HG03175 (cell line): ENCODE measurements around the gene TGFB1I1.
"Not testable (repeated sequence)": the region's sequence is repeated elsewhere in the genome, so short reads cannot be mapped to it uniquely, and the experiment has no call there.

Experiments
- ATAC-seq: cut with Tn5 transposase; IDR thresholded peaks from one replicate; pipeline ENCODE4 v1.9.1; 2021; ENCODE audit warnings: mild to moderate bottlenecking, moderate library complexity; ENCODE audit not compliant: unreplicated experiment

Gene TGFB1I1

GRCh38 chr16:31467858-31468257 is 4.1 kb upstream of the TGFB1I1 start:
- ATAC-seq, result no peak

GRCh38 chr16:31470615-31471014 is 1.3 kb upstream of the TGFB1I1 start:
- no peak for ATAC-seq

GRCh38 chr16:31471241-31471874 is 594 bp upstream of the TGFB1I1 start:
- no peak for ATAC-seq

GRCh38 chr16:31472709-31473203 is 804 bp downstream of the TGFB1I1 start:
- ATAC-seq, result no peak

GRCh38 chr16:31473264-31473984 is 1.5 kb downstream of the TGFB1I1 start:
- no peak for ATAC-seq

- no peak for ATAC-seq
These were observed 2.3 kb downstream of the TGFB1I1 start for GRCh38 chr16:31474173-31474714.

- no peak for ATAC-seq
These were observed 3.1 kb downstream of the TGFB1I1 start for GRCh38 chr16:31474773-31475738.

- no peak for ATAC-seq
These were observed 4.0 kb downstream of the TGFB1I1 start for GRCh38 chr16:31475946-31476302.

- ATAC-seq, result peak; percentile 37
These were observed 4.6 kb downstream of the TGFB1I1 start for GRCh38 chr16:31476303-31477219.

- no peak for ATAC-seq
These were observed 5.6 kb downstream of the TGFB1I1 start for GRCh38 chr16:31477220-31478216.

GRCh38 chr16:31478956-31479355 is 7.0 kb downstream of the TGFB1I1 start:
- ATAC-seq, result no peak

GRCh38 chr16:31479751-31480150 is 7.8 kb downstream of the TGFB1I1 start:
- no peak for ATAC-seq

- no peak for ATAC-seq
These were observed 9.0 kb downstream of the TGFB1I1 start for GRCh38 chr16:31480851-31481536.

GRCh38 chr16:31483081-31483480 is 11.1 kb downstream of the TGFB1I1 start, which contains the start of gene SLC5A2:
Gene SLC5A2, plus strand, starts transcription at chr16:31483123. Its CDS starts 14 bp downstream, at chr16:31483137.
- no peak for ATAC-seq

- not testable (repeated sequence) for ATAC-seq
These were observed 12.1 kb downstream of the TGFB1I1 start for GRCh38 chr16:31484048-31484447.

GRCh38 chr16:31484491-31485171 is 12.7 kb downstream of the TGFB1I1 start:
- no peak for ATAC-seq

GRCh38 chr16:31485571-31485970 is 13.6 kb downstream of the TGFB1I1 start:
- ATAC-seq, result no peak
